ENCODE data around the gene SETD7.
"Not testable (repeated sequence)": the region's sequence is repeated elsewhere in the genome, so short reads cannot be mapped to it uniquely, and the experiment has no call there.

The SETD7 gene

GRCh38 chr4:139506774-139507173, 49.2 kb downstream of the SETD7 start:
- DNase-seq, result no peak

GRCh38 chr4:139503622-139504166, 52.3 kb downstream of the SETD7 start:
- no peak for DNase-seq

- DNase-seq, result no peak
These were observed 53.8 kb downstream of the SETD7 start for GRCh38 chr4:139501927-139502899.

- DNase-seq, result no peak
These were observed 54.5 kb downstream of the SETD7 start for GRCh38 chr4:139501527-139501926.

GRCh38 chr4:139501117-139501516, 54.9 kb downstream of the SETD7 start:
- no peak for DNase-seq

GRCh38 chr4:139499186-139499585, 56.8 kb downstream of the SETD7 start:
- no peak for DNase-seq

GRCh38 chr4:139493176-139493575, 62.8 kb downstream of the SETD7 start:
- DNase-seq, result no peak

GRCh38 chr4:139492429-139492828, 63.6 kb downstream of the SETD7 start:
- DNase-seq, result no peak

GRCh38 chr4:139489638-139490037, 66.4 kb downstream of the SETD7 start:
- no peak for DNase-seq

GRCh38 chr4:139488442-139488841, 67.6 kb downstream of the SETD7 start:
- no peak for DNase-seq

- DNase-seq, result no peak
These were observed 71.2 kb downstream of the SETD7 start for GRCh38 chr4:139484783-139485311.

GRCh38 chr4:139483000-139483399, 73.0 kb downstream of the SETD7 start:
- DNase-seq, result no peak

- no peak for DNase-seq
These were observed 74.6 kb downstream of the SETD7 start for GRCh38 chr4:139481465-139481864.

- DNase-seq, result no peak
These were observed 79.7 kb downstream of the SETD7 start for GRCh38 chr4:139476363-139476762.

GRCh38 chr4:139472852-139473251, 83.2 kb downstream of the SETD7 start:
- DNase-seq, result no peak

GRCh38 chr4:139470997-139471665, 84.9 kb downstream of the SETD7 start:
- no peak for DNase-seq

GRCh38 chr4:139470295-139470694, 85.7 kb downstream of the SETD7 start:
- DNase-seq, result no peak

- no peak for DNase-seq
These were observed 86.2 kb downstream of the SETD7 start for GRCh38 chr4:139469869-139470268.

GRCh38 chr4:139469216-139469615, 86.8 kb downstream of the SETD7 start:
- DNase-seq, result no peak

- DNase-seq, result not testable (repeated sequence)
These were observed 87.3 kb downstream of the SETD7 start for GRCh38 chr4:139468756-139469155.

- no peak for DNase-seq
These were observed 90.1 kb downstream of the SETD7 start for GRCh38 chr4:139465922-139466321.

GRCh38 chr4:139464512-139464911, 91.5 kb downstream of the SETD7 start:
- DNase-seq, result not testable (repeated sequence)

GRCh38 chr4:139461022-139461628, 94.9 kb downstream of the SETD7 start:
- DNase-seq, result no peak

All from bone marrow (tissue), 2 donors.